Colonic mucosa (tissue), 4 donors: ENCODE data around the gene PCED1A. TPM values are rescaled to one million over a fixed set of nuclear protein-coding genes. Genes with fewer than 3 reads are reported as not detected.

Experiments used
- DNase-seq: peaks from one replicate; pipeline ENCODE4 v3.0.0-alpha.2; 2020
- H3K27ac ChIP-seq: fragments of 200-600 bp; one replicate; pipeline ENCODE4 v1.8.0; 2021
- H3K27me3 ChIP-seq: fragments of 200-600 bp; one replicate; pipeline ENCODE4 v1.8.0; 2021
- H3K36me3 ChIP-seq: fragments of 200-600 bp; one replicate; pipeline ENCODE4 v1.8.0; 2021
- H3K4me1 ChIP-seq: fragments of 200-600 bp; one replicate; pipeline ENCODE4 v1.8.0; 2021; ENCODE audit warnings: mild to moderate bottlenecking
- H3K4me3 ChIP-seq: fragments of 200-600 bp; one replicate; pipeline ENCODE4 v1.8.0; 2021
- H3K9ac ChIP-seq, 2 donors: one replicate each; pipeline ENCODE4 v1.7.0; 2013; ENCODE audit warnings: control low read depth in 2 of 2, low read depth in 2 of 2, low read length in 2 of 2
- H3K9me3 ChIP-seq: fragments of 200-600 bp; one replicate; pipeline ENCODE4 v1.8.0; 2021
- CTCF ChIP-seq: fragments of 200-600 bp; IDR thresholded peaks from one replicate; pipeline ENCODE4 v1.8.0; 2022; ENCODE audit warnings: antibody characterized with exemption, mild to moderate bottlenecking
- intact Hi-C: fragments of 100-400 bp; cut with DNase I; formaldehyde crosslinking; loops from one replicate; pipeline ENCODE4 v1.14.1; 2022
- total RNA-seq, 2 donors: library from RNA; stranded (reverse); fragmentation: NEBNext Ultra II Directional in 1 of 2; extraction: Animal tissue kit (Norgen Biotek cat#: 25700) in 1 of 2; gene quantifications; one replicate each; pipeline ENCODE4 v1.2.1, GENCODE V29; 2021
- donor health status: healthy.
- donor health status: DM: no; HTN: no; CAD: no.
- donor health status: DM: no; HTN: no; CAD: no.

PCED1A gene
- 10 to 100 TPM; 21.7 to 24.8 TPM for total RNA-seq

- peak within 1 kb of the TSS; percentile 86 for H3K4me3 ChIP-seq
- no peaks in the 10 kb centered on the region for H3K27me3 ChIP-seq
- H3K9ac ChIP-seq, result peak within 1 kb of the TSS; percentile 78 to 91
- TF ChIP-seq CTCF, result no peak
- intact Hi-C loops, result loop anchor here (10.0 kb wide), 1 partner anchor 316 kb away; no protein-coding TSS in a partner anchor
- peaks cover 6% of the 10 kb centered on the region for H3K4me1 ChIP-seq
- peak within 1 kb of the TSS; percentile 76 for H3K27ac ChIP-seq
- peak; percentile 86 for DNase-seq
- H3K9me3 ChIP-seq, result no peaks in the 10 kb centered on the region
- no peaks in the 10 kb centered on the region for H3K36me3 ChIP-seq
Measured at GRCh38 chr20:2840138-2840966, at the start of gene PCED1A, which contains the start of gene VPS16. Gene PCED1A, minus strand, starts transcription at chr20:2840655. Its CDS starts 743 bp downstream, at chr20:2839912. Gene VPS16, plus strand, starts transcription at chr20:2840745. Its CDS starts 30 bp downstream, at chr20:2840775.

- no peaks in the 10 kb centered on the region for H3K9me3 ChIP-seq
Measured at GRCh38 chr20:2889797-2890196, 49.3 kb upstream of the PCED1A start.

GRCh38 chr20:2889209-2889608, 48.8 kb upstream of the PCED1A start:
- Histone ChIP-seq H3K27ac (no peak overlapping the region), H3K36me3 (no peaks in the 10 kb centered on the region), H3K4me1 (no peaks in the 10 kb centered on the region), H3K4me3 (no peak overlapping the region), H3K9ac (no peak overlapping the region), H3K27me3 (no peaks in the 10 kb centered on the region), H3K9me3 (no peaks in the 10 kb centered on the region)
- intact Hi-C loops, result no loop called here
- no peak for TF ChIP-seq CTCF
- no peak for DNase-seq

More at GRCh38 chr20:2889797-2890196, 49.3 kb upstream of the PCED1A start:
- no peak overlapping the region for H3K9ac ChIP-seq
- intact Hi-C loops, result no loop called here
- no peaks in the 10 kb centered on the region for H3K27me3 ChIP-seq
- no peak for DNase-seq
- no peaks in the 10 kb centered on the region for H3K4me1 ChIP-seq
- no peak overlapping the region for H3K4me3 ChIP-seq
- TF ChIP-seq CTCF, result no peak
- no peak overlapping the region for H3K27ac ChIP-seq
- H3K36me3 ChIP-seq, result no peaks in the 10 kb centered on the region

GRCh38 chr20:2888224-2888955, 47.9 kb upstream of the PCED1A start:
- Histone ChIP-seq H3K27ac (no peak overlapping the region), H3K27me3 (no peaks in the 10 kb centered on the region), H3K9me3 (no peaks in the 10 kb centered on the region), H3K9ac (no peak overlapping the region), H3K4me1 (no peaks in the 10 kb centered on the region), H3K4me3 (no peak overlapping the region), H3K36me3 (no peaks in the 10 kb centered on the region)
- intact Hi-C loops, result no loop called here
- DNase-seq, result no peak
- TF ChIP-seq CTCF, result no peak

GRCh38 chr20:2887715-2888114, 47.3 kb upstream of the PCED1A start:
- Histone ChIP-seq H3K4me3 (no peak overlapping the region), H3K27ac (no peak overlapping the region), H3K27me3 (no peaks in the 10 kb centered on the region), H3K9ac (no peak overlapping the region), H3K9me3 (no peaks in the 10 kb centered on the region), H3K4me1 (no peaks in the 10 kb centered on the region), H3K36me3 (no peaks in the 10 kb centered on the region)
- intact Hi-C loops, result no loop called here
- no peak for TF ChIP-seq CTCF
- no peak for DNase-seq
